Lower leg skin (tissue), 3 donors: ENCODE measurements around the gene SP3.

Source experiments
- POLR2A ChIP-seq, 2 donors: fragments of 450-650 bp; IDR thresholded peaks; one replicate each; pipeline ENCODE4 v1.6.1; 2016 to 2017; ENCODE audit warnings: antibody characterized with exemption in 2 of 2, mild to moderate bottlenecking in 1 of 2, moderate library complexity in 1 of 2
- TF ChIP-seq, protein P1 (sequence below), 3 donors: fragments of 450-650 bp; IDR thresholded peaks; one replicate each; pipeline ENCODE4 v1.5.1; 2016; ENCODE audit warnings: antibody characterized with exemption in 3 of 3, mild to moderate bottlenecking in 3 of 3, moderate library complexity in 2 of 3

DNA sequence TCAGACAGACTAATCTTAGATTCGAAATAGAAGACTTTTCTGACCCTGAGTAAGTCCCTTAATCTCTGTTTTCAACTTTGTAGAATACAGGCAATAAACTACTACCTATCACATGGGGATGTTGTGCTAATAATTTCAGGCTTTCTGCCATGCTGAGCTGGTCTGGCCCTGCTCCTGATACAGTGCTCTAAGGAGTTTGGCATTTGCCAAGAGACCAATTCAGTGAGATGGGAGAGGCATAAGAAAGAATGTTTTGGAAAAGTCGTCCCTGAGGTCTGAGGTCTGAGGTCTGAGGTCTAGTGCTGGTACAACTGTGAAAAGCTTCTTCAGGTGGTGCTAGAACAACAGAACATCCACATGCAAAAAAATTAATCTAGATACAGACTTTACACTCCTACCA, 35.9 kb upstream of the SP3 start:
- TF ChIP-seq, protein P1, sequence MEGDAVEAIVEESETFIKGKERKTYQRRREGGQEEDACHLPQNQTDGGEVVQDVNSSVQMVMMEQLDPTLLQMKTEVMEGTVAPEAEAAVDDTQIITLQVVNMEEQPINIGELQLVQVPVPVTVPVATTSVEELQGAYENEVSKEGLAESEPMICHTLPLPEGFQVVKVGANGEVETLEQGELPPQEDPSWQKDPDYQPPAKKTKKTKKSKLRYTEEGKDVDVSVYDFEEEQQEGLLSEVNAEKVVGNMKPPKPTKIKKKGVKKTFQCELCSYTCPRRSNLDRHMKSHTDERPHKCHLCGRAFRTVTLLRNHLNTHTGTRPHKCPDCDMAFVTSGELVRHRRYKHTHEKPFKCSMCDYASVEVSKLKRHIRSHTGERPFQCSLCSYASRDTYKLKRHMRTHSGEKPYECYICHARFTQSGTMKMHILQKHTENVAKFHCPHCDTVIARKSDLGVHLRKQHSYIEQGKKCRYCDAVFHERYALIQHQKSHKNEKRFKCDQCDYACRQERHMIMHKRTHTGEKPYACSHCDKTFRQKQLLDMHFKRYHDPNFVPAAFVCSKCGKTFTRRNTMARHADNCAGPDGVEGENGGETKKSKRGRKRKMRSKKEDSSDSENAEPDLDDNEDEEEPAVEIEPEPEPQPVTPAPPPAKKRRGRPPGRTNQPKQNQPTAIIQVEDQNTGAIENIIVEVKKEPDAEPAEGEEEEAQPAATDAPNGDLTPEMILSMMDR (IDR thresholded peaks at IDR 0.05): no peak
- TF ChIP-seq POLR2A (IDR thresholded peaks at IDR 0.05): no peak
